Hematopoietic multipotent progenitor cell treated with erythropoietin and hydrocortisone succinate and interleukin-3 and kit ligand, for 15 days (in vitro differentiated cells): ENCODE measurements around the gene MRPL55.

Source experiments
- DNase-seq: peaks from one replicate; pipeline ENCODE4 v3.0.0-alpha.2; 2015; ENCODE audit warnings: low spot score

Gene MRPL55

GRCh38 chr1:228084325-228084724 is 24.8 kb downstream of the MRPL55 start:
- peak; percentile 24 for DNase-seq

GRCh38 chr1:228083871-228084278 is 25.2 kb downstream of the MRPL55 start:
- DNase-seq: no peak

GRCh38 chr1:228082918-228083870 is 25.9 kb downstream of the MRPL55 start:
- DNase-seq: peak; percentile 51

GRCh38 chr1:228082214-228082917 is 26.7 kb downstream of the MRPL55 start, which contains the start of gene ARF1:
ARF1 (plus strand) TSS chr1:228082708; CDS start chr1:228097115, 14,407 bp downstream.
- DNase-seq: peak; percentile 96

GRCh38 chr1:228081578-228082213 is 27.4 kb downstream of the MRPL55 start:
- DNase-seq: no peak

- no peak for DNase-seq
Observed at GRCh38 chr1:228081144-228081543, 28.0 kb downstream of the MRPL55 start.

GRCh38 chr1:228079601-228080263 is 29.4 kb downstream of the MRPL55 start:
- no peak for DNase-seq

GRCh38 chr1:228079013-228079412 is 30.1 kb downstream of the MRPL55 start:
- DNase-seq: no peak

- no peak for DNase-seq
Observed at GRCh38 chr1:228077565-228078330, 31.4 kb downstream of the MRPL55 start.

GRCh38 chr1:228076796-228077430 is 32.2 kb downstream of the MRPL55 start:
- DNase-seq: no peak

GRCh38 chr1:228075801-228076271 is 33.3 kb downstream of the MRPL55 start:
- no peak for DNase-seq

GRCh38 chr1:228074954-228075730 is 34.0 kb downstream of the MRPL55 start:
- no peak for DNase-seq

- DNase-seq: no peak
Observed at GRCh38 chr1:228073857-228074545, 35.1 kb downstream of the MRPL55 start.

- DNase-seq: no peak
Observed at GRCh38 chr1:228073061-228073856, 35.8 kb downstream of the MRPL55 start.

- no peak for DNase-seq
Observed at GRCh38 chr1:228072658-228073043, 36.4 kb downstream of the MRPL55 start.

- DNase-seq: no peak
Observed at GRCh38 chr1:228071839-228072657, 37.1 kb downstream of the MRPL55 start.

GRCh38 chr1:228070851-228071250 is 38.2 kb downstream of the MRPL55 start:
- DNase-seq: no peak
